ENCODE data around the gene WAS.
"Not testable (repeated sequence)": the region's sequence is repeated elsewhere in the genome, so short reads cannot be mapped to it uniquely, and the experiment has no call there.

WAS gene

DNA sequence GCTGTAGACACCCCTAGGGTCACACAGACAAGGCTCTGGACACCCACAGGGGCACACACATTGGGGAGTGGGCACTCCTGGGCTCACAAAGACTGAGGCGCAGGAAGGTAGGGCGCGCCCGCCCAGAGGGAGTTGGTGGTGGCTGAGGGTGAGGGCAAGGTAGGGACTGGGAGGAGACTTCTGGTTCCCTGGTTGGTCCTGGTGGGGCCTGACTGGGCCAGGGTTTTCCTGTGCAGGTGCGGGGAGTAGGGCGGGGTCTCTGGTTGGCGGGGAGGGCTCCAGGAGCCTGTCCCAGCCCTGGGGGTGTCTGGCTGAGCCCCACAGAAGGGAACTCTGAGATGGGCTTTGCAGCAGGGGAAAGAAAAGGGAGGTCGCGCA lies 6.7 kb upstream of the WAS start:
- peak overlapping the region; percentile 67 for H3K4me3 ChIP-seq (ENCODE audit: control insufficient read depth, low read depth, low read length)
- TF ChIP-seq, protein P1, sequence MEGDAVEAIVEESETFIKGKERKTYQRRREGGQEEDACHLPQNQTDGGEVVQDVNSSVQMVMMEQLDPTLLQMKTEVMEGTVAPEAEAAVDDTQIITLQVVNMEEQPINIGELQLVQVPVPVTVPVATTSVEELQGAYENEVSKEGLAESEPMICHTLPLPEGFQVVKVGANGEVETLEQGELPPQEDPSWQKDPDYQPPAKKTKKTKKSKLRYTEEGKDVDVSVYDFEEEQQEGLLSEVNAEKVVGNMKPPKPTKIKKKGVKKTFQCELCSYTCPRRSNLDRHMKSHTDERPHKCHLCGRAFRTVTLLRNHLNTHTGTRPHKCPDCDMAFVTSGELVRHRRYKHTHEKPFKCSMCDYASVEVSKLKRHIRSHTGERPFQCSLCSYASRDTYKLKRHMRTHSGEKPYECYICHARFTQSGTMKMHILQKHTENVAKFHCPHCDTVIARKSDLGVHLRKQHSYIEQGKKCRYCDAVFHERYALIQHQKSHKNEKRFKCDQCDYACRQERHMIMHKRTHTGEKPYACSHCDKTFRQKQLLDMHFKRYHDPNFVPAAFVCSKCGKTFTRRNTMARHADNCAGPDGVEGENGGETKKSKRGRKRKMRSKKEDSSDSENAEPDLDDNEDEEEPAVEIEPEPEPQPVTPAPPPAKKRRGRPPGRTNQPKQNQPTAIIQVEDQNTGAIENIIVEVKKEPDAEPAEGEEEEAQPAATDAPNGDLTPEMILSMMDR (IDR thresholded peaks at IDR 0.05; ENCODE audit: control insufficient read depth, insufficient read depth, low read depth, low read length, missing control alignments) = no peak
- no peak for DNase-seq (ENCODE audit: low read depth)

DNA sequence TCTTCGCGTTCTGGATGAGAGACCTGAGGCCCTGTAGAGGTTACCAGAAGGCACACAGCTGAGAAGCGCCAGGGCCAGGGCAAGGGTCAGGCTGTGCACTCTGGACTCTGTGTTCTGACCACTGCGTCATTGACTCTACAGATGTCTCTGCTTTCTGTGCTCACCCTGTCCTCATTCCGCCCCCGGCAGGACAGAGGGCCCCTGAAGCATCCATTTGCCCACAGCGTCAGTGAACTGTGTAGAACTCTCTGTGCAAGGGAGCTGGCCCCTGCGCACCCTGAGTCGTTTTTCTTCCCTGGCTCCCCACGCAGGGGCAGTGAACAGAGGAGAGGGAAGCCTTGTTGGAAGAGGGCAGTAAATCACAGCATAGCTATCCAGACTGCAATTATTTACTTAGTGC lies 6.1 kb upstream of the WAS start:
- no peak overlapping the region for H3K4me3 ChIP-seq (ENCODE audit: control insufficient read depth, low read depth, low read length)
- DNase-seq (ENCODE audit: low read depth) = no peak
- TF ChIP-seq, protein P1 (IDR thresholded peaks at IDR 0.05; ENCODE audit: control insufficient read depth, insufficient read depth, low read depth, low read length, missing control alignments) = no peak

DNA sequence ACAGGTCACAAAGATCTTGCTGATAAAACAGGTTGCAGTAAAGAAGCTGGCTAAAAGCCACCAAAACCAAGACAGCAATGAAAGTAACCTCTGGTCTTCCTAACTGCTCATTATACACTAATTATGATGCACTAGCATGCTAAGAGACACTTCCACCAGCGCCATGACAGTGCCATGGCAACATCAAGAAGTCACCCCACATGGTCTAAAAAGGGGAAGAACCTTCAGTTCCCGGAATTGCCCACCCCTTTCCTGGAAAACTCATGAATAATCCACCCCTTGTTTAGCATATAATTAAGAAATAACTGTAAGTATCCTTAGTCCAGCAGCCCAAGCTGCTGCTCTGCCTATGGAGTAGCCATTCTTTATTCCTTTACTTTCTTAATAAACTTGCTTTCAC lies 3.1 kb upstream of the WAS start:
- not testable (repeated sequence) for H3K4me3 ChIP-seq (ENCODE audit: control insufficient read depth, low read depth, low read length); DNase-seq (ENCODE audit: low read depth)

DNA sequence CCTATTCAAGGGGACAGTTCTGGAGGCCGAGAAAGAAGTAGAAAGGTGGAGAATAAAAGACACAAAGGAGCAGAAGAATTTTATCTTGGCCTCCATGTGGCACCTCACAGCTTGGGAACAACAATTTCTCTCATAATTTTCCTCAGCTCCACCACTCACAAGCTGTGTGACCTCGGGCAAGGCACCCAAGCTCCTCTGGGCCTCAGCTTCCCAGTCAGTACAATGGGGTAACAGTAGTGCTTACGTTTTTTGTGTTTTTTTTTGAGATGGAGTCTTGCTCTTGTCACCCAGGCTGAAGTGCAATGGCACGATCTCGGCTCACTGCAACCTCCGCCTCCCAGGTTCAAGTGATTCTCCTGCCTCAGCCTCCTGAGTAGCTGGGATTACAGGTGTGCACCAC lies 2.7 kb upstream of the WAS start:
- DNase-seq (ENCODE audit: low read depth); H3K4me3 ChIP-seq (ENCODE audit: control insufficient read depth, low read depth, low read length): not testable (repeated sequence)

DNA sequence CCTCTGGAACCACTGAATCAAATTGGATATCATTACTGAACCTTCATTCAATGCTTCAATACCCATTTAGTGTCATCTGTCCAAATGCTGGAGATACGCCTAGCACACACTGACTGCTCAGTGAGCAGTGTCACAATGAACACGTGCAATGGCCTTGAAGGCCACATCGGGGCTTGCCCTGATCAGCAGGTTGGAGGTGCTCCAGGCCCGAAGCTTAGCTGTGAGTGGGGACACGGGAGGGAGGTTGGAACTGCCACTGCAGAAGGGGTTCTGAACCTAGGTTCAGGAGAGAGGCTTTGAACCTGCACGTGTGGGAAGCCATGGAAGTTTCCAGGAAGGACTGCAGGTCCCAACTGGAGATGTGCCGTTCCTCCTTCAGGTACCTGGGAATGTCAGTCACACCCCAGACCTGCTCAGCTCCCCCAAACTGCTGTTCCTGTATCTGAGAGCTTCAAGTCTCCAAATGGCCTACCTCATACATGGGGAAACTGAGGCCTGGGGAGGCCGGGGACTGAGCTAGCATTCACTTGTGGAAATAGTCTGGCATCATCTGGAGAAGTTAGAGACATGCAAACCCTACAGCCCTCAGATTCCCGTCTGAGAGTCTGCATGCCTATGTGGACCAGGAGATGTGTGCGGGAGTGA lies 1.9 kb upstream of the WAS start:
- no peak overlapping the region for H3K4me3 ChIP-seq (ENCODE audit: control insufficient read depth, low read depth, low read length)
- DNase-seq (ENCODE audit: low read depth) = no peak
- TF ChIP-seq, protein P1 (IDR thresholded peaks at IDR 0.05; ENCODE audit: control insufficient read depth, insufficient read depth, low read depth, low read length, missing control alignments) = no peak

DNA sequence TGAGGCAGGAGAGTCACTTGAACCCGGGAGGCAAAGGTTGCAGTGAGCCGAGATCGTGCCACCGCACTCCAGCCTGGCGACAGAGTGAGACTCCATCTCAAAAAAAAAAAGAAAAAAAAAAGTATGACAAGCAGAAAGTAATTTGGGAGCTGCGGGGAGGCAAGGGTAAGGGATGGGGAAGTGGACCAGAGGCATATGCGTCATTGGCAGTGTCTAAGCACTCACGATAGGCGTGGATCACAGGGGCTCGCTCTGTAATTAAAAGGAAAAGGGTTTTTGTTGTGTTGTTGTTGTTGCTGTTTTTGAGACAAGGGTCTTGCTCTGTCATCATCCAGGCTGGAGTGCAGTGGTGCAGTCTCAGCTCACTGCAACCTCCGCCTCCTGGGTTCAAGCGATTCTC lies 804 bp upstream of the WAS start:
- H3K4me3 ChIP-seq (ENCODE audit: control insufficient read depth, low read depth, low read length) = not testable (repeated sequence)

DNA sequence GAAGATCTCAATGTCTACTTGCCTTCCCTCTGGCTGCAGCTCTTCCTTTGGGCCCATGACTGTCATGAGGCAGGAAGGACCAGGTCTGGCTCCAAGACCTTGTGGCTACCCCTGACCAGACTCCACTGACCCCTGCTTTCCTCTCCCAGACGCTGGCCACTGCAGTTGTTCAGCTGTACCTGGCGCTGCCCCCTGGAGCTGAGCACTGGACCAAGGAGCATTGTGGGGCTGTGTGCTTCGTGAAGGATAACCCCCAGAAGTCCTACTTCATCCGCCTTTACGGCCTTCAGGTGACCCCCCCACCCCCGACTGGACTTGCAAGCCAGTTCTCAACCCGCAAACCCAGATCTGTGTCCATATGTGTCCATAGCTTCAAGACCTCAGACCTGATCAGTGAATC lies 535 bp downstream of the WAS start:
- no peak for DNase-seq (ENCODE audit: low read depth)
- no peak overlapping the region for H3K4me3 ChIP-seq (ENCODE audit: control insufficient read depth, low read depth, low read length)
- TF ChIP-seq, protein P1 (IDR thresholded peaks at IDR 0.05; ENCODE audit: control insufficient read depth, insufficient read depth, low read depth, low read length, missing control alignments) = no peak

More for the DNA sequence above, 804 bp upstream of the WAS start:
- not testable (repeated sequence) for DNase-seq (ENCODE audit: low read depth)

DNA sequence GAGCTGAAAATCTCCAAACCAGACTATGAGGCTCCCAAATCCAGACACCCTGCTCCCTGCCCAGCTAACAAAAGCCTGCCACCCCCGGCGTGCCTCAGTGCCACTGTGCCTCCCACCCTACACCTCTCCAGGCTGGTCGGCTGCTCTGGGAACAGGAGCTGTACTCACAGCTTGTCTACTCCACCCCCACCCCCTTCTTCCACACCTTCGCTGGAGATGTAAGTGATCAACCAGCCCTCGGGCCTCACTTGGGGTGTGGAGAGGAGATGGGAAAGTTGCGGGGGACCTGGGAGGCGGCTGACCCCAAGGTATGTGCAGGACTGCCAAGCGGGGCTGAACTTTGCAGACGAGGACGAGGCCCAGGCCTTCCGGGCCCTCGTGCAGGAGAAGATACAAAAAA lies 1.8 kb downstream of the WAS start:
- DNase-seq (ENCODE audit: low read depth) = no peak
- TF ChIP-seq, protein P1 (IDR thresholded peaks at IDR 0.05; ENCODE audit: control insufficient read depth, insufficient read depth, low read depth, low read length, missing control alignments) = no peak

More for the DNA sequence above, 1.8 kb downstream of the WAS start:
- no peak overlapping the region for H3K4me3 ChIP-seq (ENCODE audit: control insufficient read depth, low read depth, low read length)

All from AG09309 (cell line).